GM12878 (cell line): ENCODE results near the gene BMF. TPM values are rescaled to one million over a fixed set of nuclear protein-coding genes. Genes with fewer than 3 reads are reported as not detected.

Experiments
- BHLHE40 ChIP-seq, 2 experiments: fragments of 450-650 bp in 1 of 2; IDR thresholded peaks; 2 replicates each; pipeline ENCODE4 v1.6.1; 2011 to 2017; ENCODE audit warnings: low read depth in 2 of 2, borderline replicate concordance in 1 of 2, improper control_type of control experiment in 1 of 2, low read length in 1 of 2, mild to moderate bottlenecking in 1 of 2
- ZBTB4 ChIP-seq: fragments of 450-650 bp; formaldehyde crosslinking; IDR thresholded peaks from 2 replicates; pipeline ENCODE4 v1.4.0; 2022; ENCODE audit warnings: mild to moderate bottlenecking, moderate library complexity
- polyA plus RNA-seq, 11 experiments: library from polyadenylated mRNA; depleted of rRNA in 4 of 11; unstranded in 6 of 11; stranded (reverse) in 5 of 11; fragments of >200 nt; fragmentation: Nextera tagmentation in 4 of 11; fragmentation: Illumina TruSeq in 1 of 11; extraction: Ambion mirVana in 4 of 11; extraction: Trizol in 1 of 11; gene quantifications; 1 replicate in 1 of 11; 2 replicates in 10 of 11; pipeline versions ENCODE4 v1.2.1 to v1.2.3, GENCODE V29; 2011 to 2016; ENCODE audit warnings: inconsistent platforms in 2 of 11, missing spikeins in 2 of 11, low read depth in 1 of 11
- total RNA-seq, 4 experiments: library from RNA; depleted of rRNA in 3 of 4; stranded (reverse); fragments of >200 nt in 3 of 4; fragmentation: Illumina TruSeq in 1 of 4; extraction: Trizol in 1 of 4; gene quantifications; 2 replicates each; pipeline versions ENCODE4 v1.2.1 to v1.2.3, GENCODE V29; 2013 to 2021
- TF ChIP-seq, protein P1 (sequence below): fragments of 450-650 bp; formaldehyde crosslinking; IDR thresholded peaks from 2 replicates; pipeline ENCODE4 v1.4.0; 2020; ENCODE audit warnings: mild to moderate bottlenecking, moderate library complexity

Gene BMF
- total and polyA plus RNA-seq, 10 of the 15 experiments (the other 5 are each of a cell fraction or from before 2014, with no cell fraction given): 0.82 to 34.9 (median 16.9) TPM

DNA sequence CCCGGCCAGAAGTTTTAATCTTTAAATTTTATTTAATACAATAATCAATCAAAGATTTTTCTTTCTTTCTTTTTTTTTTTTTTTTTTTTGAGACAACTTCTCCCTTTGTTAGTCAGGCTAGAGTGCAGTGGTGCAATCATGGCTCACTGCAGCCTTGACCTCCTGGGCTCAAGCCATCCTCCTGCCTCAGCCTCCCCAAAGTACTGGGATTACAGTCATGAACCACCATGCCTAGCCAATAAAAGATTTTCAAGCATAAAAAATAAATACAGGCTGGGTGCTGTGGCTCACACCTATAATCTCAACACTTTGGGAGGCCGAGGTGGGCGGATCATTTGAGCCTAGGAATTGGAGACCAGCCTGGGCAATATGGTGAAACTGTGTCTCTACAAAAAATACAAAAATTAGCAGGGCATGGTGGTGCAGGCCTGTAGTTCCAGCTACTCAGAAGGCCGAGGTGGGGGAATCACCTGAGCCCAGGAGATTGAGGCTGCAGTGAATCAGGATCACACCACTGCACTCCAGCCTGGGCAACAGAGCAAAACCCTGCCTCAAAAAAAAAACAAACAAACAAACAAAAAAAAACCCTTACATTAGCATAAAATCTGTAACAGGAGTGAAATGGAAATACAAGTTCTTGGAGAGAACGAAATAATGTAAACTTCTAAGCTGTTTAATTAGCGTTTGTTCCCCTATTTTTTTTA, 40.6 kb downstream of the BMF start (continued):
- TF ChIP-seq ZBTB4 (CRISPR knock-in tag): no peak
- no peak for TF ChIP-seq BHLHE40 (IDR thresholded peaks at IDR 0.05; ENCODE audit: borderline replicate concordance in 1 of 2, low read depth in 2 of 2, low read length in 1 of 2)
- TF ChIP-seq, protein P1, sequence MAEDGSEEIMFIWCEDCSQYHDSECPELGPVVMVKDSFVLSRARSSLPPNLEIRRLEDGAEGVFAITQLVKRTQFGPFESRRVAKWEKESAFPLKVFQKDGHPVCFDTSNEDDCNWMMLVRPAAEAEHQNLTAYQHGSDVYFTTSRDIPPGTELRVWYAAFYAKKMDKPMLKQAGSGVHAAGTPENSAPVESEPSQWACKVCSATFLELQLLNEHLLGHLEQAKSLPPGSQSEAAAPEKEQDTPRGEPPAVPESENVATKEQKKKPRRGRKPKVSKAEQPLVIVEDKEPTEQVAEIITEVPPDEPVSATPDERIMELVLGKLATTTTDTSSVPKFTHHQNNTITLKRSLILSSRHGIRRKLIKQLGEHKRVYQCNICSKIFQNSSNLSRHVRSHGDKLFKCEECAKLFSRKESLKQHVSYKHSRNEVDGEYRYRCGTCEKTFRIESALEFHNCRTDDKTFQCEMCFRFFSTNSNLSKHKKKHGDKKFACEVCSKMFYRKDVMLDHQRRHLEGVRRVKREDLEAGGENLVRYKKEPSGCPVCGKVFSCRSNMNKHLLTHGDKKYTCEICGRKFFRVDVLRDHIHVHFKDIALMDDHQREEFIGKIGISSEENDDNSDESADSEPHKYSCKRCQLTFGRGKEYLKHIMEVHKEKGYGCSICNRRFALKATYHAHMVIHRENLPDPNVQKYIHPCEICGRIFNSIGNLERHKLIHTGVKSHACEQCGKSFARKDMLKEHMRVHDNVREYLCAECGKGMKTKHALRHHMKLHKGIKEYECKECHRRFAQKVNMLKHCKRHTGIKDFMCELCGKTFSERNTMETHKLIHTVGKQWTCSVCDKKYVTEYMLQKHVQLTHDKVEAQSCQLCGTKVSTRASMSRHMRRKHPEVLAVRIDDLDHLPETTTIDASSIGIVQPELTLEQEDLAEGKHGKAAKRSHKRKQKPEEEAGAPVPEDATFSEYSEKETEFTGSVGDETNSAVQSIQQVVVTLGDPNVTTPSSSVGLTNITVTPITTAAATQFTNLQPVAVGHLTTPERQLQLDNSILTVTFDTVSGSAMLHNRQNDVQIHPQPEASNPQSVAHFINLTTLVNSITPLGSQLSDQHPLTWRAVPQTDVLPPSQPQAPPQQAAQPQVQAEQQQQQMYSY (CRISPR knock-in tag): no peak
